ENCODE results near the gene SLC24A1.

GRCh38 chr15:65639509-65639908 lies 17.8 kb downstream of the SLC24A1 start:
- TF ChIP-seq CTCF (IDR thresholded peaks at IDR 0.05) (no peak), POLR2A (IDR thresholded peaks at IDR 0.05) (no peak)

All from Peyer's patch (tissue), 4 donors.